ENCODE measurements around the gene PLB1.

DNA sequence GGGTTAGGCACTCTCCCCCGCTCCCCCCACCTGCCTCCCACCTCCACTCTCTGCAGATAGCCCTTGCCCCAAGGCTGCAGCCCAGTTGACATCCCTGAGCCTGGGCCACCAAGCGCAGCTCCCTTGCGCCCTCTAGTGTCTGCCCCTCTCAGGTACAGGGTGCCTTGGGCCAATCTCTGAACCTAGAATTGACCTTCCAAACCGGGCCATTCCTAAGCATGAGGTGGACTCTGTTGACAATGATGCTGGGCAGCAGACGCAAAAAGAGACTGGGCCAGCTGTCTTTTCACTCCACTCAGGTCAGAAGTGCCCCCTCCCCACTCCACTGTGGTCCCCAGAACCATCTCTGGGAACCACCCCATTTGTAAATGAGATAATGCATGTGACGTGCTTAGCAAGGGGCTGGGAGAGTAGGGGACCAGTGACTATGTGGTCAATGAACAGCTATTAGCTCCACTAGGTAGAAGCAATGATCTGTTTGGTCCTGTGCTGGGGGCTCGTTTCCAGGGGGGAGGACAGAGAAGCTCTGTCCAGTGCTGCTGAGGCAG, 43.3 kb upstream of the PLB1 start:
- TF ChIP-seq CTCF (IDR thresholded peaks at IDR 0.05; ENCODE audit: poor library complexity) (peak; percentile 74), EZH2phosphoT487 (IDR thresholded peaks at IDR 0.05; ENCODE audit: low read depth, severe bottlenecking, unreplicated experiment) (no peak)
